HEK293 (cell line): ENCODE measurements around the gene NCAN.

ENCODE experiments used
- GFI1B ChIP-seq: fragments of 450-650 bp; formaldehyde crosslinking; IDR thresholded peaks from 2 replicates; pipeline ENCODE4 v1.5.1; 2016; ENCODE audit warnings: missing biosample characterization, missing genetic modification characterization
- IKZF3 ChIP-seq: fragments of 450-650 bp; IDR thresholded peaks from 2 replicates; pipeline ENCODE4 v1.5.0; 2018; ENCODE audit warnings: missing biosample characterization, mild to moderate bottlenecking, missing genetic modification characterization, moderate library complexity
- KLF7 ChIP-seq: fragments of 450-650 bp; formaldehyde crosslinking; IDR thresholded peaks from 2 replicates; pipeline ENCODE4 v1.5.1; 2016; ENCODE audit warnings: missing biosample characterization, missing genetic modification characterization, borderline replicate concordance
- OVOL3 ChIP-seq: fragments of 450-650 bp; formaldehyde crosslinking; IDR thresholded peaks from 2 replicates; pipeline ENCODE4 v1.5.1; 2016; ENCODE audit warnings: missing biosample characterization, missing genetic modification characterization
- PRDM1 ChIP-seq: fragments of 450-650 bp; formaldehyde crosslinking; IDR thresholded peaks from 2 replicates; pipeline ENCODE4; 2016; ENCODE audit warnings: missing biosample characterization, missing genetic modification characterization
- SCRT1 ChIP-seq: fragments of 450-650 bp; formaldehyde crosslinking; IDR thresholded peaks from 2 replicates; pipeline ENCODE4 v1.5.1; 2016; ENCODE audit warnings: missing biosample characterization, missing genetic modification characterization, borderline replicate concordance
- YY2 ChIP-seq: fragments of 450-650 bp; formaldehyde crosslinking; IDR thresholded peaks from 2 replicates; pipeline ENCODE4 v1.5.1; 2016; ENCODE audit warnings: missing biosample characterization, missing genetic modification characterization
- ZBTB8A ChIP-seq: fragments of 450-650 bp; formaldehyde crosslinking; IDR thresholded peaks from 2 replicates; pipeline ENCODE4 v1.5.1; 2016; ENCODE audit warnings: missing biosample characterization, missing genetic modification characterization
- ZFP3 ChIP-seq: fragments of 450-650 bp; formaldehyde crosslinking; IDR thresholded peaks from 2 replicates; pipeline ENCODE4 v1.5.1; 2016; ENCODE audit warnings: low read depth, missing biosample characterization, missing genetic modification characterization
- ZNF133 ChIP-seq: fragments of 450-650 bp; formaldehyde crosslinking; IDR thresholded peaks from 2 replicates; pipeline ENCODE4 v1.5.1; 2016; ENCODE audit warnings: missing biosample characterization, missing genetic modification characterization
- ZNF140 ChIP-seq: fragments of 450-650 bp; formaldehyde crosslinking; IDR thresholded peaks from 2 replicates; pipeline ENCODE4 v1.5.1; 2016; ENCODE audit warnings: missing biosample characterization, missing genetic modification characterization
- ZNF174 ChIP-seq: fragments of 450-650 bp; formaldehyde crosslinking; IDR thresholded peaks from 2 replicates; pipeline ENCODE4 v1.5.0; 2017; ENCODE audit warnings: missing biosample characterization, mild to moderate bottlenecking, missing genetic modification characterization
- ZNF175 ChIP-seq: fragments of 450-650 bp; formaldehyde crosslinking; IDR thresholded peaks from 2 replicates; pipeline ENCODE4 v1.5.1; 2016; ENCODE audit warnings: missing biosample characterization, missing genetic modification characterization
- ZNF202 ChIP-seq: fragments of 450-650 bp; formaldehyde crosslinking; IDR thresholded peaks from 2 replicates; pipeline ENCODE4 v1.5.1; 2016; ENCODE audit warnings: missing biosample characterization, missing genetic modification characterization, borderline replicate concordance
- ZNF341 ChIP-seq: fragments of 450-650 bp; formaldehyde crosslinking; IDR thresholded peaks from 2 replicates; pipeline ENCODE4; 2016; ENCODE audit warnings: low read depth, missing biosample characterization, missing genetic modification characterization
- ZNF621 ChIP-seq: fragments of 450-650 bp; formaldehyde crosslinking; IDR thresholded peaks from 2 replicates; pipeline ENCODE4 v1.5.1; 2017; ENCODE audit warnings: missing biosample characterization, missing genetic modification characterization
- ZNF626 ChIP-seq: fragments of 450-650 bp; sonication (Bioruptor Pico); formaldehyde crosslinking; IDR thresholded peaks from 2 replicates; pipeline ENCODE4 v1.5.1; 2018; ENCODE audit warnings: missing biosample characterization, missing genetic modification characterization, inconsistent platforms
- ZNF629 ChIP-seq: fragments of 450-650 bp; formaldehyde crosslinking; IDR thresholded peaks from 2 replicates; pipeline ENCODE4 v1.5.1; 2017; ENCODE audit warnings: missing biosample characterization, missing genetic modification characterization
- ZSCAN30 ChIP-seq: fragments of 450-650 bp; IDR thresholded peaks from 2 replicates; pipeline ENCODE4 v1.5.1; 2018; ENCODE audit warnings: missing biosample characterization, mild to moderate bottlenecking, missing genetic modification characterization, moderate library complexity
- TF ChIP-seq, protein P1 (sequence below): fragments of 450-650 bp; formaldehyde crosslinking; IDR thresholded peaks from 2 replicates; pipeline ENCODE4 v1.5.0; 2017; ENCODE audit warnings: missing biosample characterization, missing genetic modification characterization, borderline replicate concordance
- TF ChIP-seq, protein P2 (sequence below): fragments of 450-650 bp; formaldehyde crosslinking; IDR thresholded peaks from 2 replicates; pipeline ENCODE4 v1.5.1; 2016; ENCODE audit warnings: missing biosample characterization, missing genetic modification characterization
- TF ChIP-seq, protein P3 (sequence below): fragments of 450-650 bp; formaldehyde crosslinking; IDR thresholded peaks from 2 replicates; pipeline ENCODE4 v1.5.1; 2016; ENCODE audit warnings: missing biosample characterization, missing genetic modification characterization
- TF ChIP-seq, protein P4 (sequence below): fragments of 450-650 bp; IDR thresholded peaks from 2 replicates; pipeline ENCODE4 v1.5.1; 2018; ENCODE audit warnings: missing biosample characterization, missing genetic modification characterization
- TF ChIP-seq, protein P5 (sequence below): fragments of 450-650 bp; formaldehyde crosslinking; IDR thresholded peaks from 2 replicates; pipeline ENCODE4 v1.5.1; 2016; ENCODE audit warnings: missing biosample characterization, missing genetic modification characterization
- TF ChIP-seq, protein P6 (sequence below): fragments of 450-650 bp; formaldehyde crosslinking; IDR thresholded peaks from 2 replicates; pipeline ENCODE4 v1.5.1; 2017; ENCODE audit warnings: missing biosample characterization, missing genetic modification characterization

The NCAN gene

DNA sequence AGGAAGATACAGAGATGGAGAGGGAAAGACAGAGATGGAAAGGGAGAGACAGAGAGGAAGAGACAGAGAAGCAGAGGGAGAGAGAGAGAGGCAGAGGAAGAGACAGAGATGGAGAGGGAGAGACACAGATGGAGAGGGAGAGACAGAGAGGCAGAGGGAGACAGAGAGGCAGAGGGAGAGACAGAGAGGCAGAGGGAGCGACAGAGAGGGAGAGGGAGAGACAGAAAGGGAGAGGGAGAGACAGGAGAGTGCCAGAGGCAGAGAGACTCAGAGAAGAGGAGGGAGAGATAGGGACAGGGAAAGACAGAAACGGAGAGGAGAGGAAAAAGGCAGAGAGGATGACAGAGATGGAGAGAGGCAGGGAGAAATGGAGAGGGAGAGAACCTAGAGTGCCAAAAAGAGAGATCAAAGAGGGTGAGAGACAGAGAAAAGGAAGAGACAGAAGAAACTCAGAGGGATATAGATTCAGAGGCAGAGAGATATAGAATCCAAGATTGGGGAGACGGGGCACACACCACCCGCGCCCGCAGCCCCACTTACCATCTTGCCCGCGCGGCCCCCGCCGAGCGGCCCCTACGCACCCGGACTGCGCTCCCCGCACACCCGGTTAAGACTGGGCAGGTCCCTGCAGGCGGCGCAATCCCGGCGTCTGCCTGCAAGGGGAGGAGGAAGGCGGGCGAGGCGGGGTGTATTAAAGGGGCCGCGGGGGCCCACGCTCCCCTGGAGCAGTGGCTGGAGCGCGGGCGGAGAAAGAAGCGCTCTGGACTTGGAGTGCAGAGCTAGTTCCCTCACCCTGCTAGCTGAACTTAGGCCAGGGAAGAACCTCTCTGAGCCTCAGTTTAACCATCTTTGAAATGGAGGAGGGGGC lies 50.7 kb downstream of the NCAN start (continued):
- TF ChIP-seq, protein P1, sequence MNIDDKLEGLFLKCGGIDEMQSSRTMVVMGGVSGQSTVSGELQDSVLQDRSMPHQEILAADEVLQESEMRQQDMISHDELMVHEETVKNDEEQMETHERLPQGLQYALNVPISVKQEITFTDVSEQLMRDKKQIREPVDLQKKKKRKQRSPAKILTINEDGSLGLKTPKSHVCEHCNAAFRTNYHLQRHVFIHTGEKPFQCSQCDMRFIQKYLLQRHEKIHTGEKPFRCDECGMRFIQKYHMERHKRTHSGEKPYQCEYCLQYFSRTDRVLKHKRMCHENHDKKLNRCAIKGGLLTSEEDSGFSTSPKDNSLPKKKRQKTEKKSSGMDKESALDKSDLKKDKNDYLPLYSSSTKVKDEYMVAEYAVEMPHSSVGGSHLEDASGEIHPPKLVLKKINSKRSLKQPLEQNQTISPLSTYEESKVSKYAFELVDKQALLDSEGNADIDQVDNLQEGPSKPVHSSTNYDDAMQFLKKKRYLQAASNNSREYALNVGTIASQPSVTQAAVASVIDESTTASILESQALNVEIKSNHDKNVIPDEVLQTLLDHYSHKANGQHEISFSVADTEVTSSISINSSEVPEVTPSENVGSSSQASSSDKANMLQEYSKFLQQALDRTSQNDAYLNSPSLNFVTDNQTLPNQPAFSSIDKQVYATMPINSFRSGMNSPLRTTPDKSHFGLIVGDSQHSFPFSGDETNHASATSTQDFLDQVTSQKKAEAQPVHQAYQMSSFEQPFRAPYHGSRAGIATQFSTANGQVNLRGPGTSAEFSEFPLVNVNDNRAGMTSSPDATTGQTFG, result 0 out of 2 replicates have a peak, but pooled peaks have one; percentile 8
- TF ChIP-seq ZNF140 (tag by site-specific recombination), result no peak
- no peak for TF ChIP-seq YY2 (tag by site-specific recombination)
- no peak for TF ChIP-seq ZNF175 (tag by site-specific recombination)
- TF ChIP-seq, protein P2, sequence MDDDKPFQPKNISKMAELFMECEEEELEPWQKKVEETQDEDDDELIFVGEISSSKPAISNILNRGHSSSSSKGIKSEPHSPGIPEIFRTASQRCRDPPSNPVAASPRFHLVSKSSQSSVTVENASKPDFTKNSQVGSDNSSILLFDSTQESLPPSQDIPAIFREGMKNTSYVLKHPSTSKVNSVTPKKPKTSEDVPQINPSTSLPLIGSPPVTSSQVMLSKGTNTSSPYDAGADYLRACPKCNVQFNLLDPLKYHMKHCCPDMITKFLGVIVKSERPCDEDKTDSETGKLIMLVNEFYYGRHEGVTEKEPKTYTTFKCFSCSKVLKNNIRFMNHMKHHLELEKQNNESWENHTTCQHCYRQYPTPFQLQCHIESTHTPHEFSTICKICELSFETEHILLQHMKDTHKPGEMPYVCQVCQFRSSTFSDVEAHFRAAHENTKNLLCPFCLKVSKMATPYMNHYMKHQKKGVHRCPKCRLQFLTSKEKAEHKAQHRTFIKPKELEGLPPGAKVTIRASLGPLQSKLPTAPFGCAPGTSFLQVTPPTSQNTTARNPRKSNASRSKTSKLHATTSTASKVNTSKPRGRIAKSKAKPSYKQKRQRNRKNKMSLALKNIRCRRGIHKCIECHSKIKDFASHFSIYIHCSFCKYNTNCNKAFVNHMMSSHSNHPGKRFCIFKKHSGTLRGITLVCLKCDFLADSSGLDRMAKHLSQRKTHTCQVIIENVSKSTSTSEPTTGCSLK (tag by site-specific recombination), result no peak
- TF ChIP-seq, protein P3, sequence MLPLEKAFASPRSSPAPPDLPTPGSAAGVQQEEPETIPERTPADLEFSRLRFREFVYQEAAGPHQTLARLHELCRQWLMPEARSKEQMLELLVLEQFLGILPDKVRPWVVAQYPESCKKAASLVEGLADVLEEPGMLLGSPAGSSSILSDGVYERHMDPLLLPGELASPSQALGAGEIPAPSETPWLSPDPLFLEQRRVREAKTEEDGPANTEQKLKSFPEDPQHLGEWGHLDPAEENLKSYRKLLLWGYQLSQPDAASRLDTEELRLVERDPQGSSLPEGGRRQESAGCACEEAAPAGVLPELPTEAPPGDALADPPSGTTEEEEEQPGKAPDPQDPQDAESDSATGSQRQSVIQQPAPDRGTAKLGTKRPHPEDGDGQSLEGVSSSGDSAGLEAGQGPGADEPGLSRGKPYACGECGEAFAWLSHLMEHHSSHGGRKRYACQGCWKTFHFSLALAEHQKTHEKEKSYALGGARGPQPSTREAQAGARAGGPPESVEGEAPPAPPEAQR (tag by site-specific recombination), result no peak
- TF ChIP-seq SCRT1 (tag by site-specific recombination), result no peak
- TF ChIP-seq ZBTB8A (tag by site-specific recombination), result no peak
- TF ChIP-seq, protein P4, sequence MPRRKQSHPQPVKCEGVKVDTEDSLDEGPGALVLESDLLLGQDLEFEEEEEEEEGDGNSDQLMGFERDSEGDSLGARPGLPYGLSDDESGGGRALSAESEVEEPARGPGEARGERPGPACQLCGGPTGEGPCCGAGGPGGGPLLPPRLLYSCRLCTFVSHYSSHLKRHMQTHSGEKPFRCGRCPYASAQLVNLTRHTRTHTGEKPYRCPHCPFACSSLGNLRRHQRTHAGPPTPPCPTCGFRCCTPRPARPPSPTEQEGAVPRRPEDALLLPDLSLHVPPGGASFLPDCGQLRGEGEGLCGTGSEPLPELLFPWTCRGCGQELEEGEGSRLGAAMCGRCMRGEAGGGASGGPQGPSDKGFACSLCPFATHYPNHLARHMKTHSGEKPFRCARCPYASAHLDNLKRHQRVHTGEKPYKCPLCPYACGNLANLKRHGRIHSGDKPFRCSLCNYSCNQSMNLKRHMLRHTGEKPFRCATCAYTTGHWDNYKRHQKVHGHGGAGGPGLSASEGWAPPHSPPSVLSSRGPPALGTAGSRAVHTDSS (tag by site-specific recombination), result no peak
- TF ChIP-seq, protein P5, sequence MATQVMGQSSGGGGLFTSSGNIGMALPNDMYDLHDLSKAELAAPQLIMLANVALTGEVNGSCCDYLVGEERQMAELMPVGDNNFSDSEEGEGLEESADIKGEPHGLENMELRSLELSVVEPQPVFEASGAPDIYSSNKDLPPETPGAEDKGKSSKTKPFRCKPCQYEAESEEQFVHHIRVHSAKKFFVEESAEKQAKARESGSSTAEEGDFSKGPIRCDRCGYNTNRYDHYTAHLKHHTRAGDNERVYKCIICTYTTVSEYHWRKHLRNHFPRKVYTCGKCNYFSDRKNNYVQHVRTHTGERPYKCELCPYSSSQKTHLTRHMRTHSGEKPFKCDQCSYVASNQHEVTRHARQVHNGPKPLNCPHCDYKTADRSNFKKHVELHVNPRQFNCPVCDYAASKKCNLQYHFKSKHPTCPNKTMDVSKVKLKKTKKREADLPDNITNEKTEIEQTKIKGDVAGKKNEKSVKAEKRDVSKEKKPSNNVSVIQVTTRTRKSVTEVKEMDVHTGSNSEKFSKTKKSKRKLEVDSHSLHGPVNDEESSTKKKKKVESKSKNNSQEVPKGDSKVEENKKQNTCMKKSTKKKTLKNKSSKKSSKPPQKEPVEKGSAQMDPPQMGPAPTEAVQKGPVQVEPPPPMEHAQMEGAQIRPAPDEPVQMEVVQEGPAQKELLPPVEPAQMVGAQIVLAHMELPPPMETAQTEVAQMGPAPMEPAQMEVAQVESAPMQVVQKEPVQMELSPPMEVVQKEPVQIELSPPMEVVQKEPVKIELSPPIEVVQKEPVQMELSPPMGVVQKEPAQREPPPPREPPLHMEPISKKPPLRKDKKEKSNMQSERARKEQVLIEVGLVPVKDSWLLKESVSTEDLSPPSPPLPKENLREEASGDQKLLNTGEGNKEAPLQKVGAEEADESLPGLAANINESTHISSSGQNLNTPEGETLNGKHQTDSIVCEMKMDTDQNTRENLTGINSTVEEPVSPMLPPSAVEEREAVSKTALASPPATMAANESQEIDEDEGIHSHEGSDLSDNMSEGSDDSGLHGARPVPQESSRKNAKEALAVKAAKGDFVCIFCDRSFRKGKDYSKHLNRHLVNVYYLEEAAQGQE, result no peak
- no peak for TF ChIP-seq KLF7
- TF ChIP-seq, protein P6, sequence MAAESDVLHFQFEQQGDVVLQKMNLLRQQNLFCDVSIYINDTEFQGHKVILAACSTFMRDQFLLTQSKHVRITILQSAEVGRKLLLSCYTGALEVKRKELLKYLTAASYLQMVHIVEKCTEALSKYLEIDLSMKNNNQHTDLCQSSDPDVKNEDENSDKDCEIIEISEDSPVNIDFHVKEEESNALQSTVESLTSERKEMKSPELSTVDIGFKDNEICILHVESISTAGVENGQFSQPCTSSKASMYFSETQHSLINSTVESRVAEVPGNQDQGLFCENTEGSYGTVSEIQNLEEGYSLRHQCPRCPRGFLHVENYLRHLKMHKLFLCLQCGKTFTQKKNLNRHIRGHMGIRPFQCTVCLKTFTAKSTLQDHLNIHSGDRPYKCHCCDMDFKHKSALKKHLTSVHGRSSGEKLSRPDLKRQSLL (tag by site-specific recombination), result no peak
- TF ChIP-seq OVOL3 (tag by site-specific recombination), result no peak
- no peak for TF ChIP-seq ZFP3
- 0 out of 2 replicates have a peak, but pooled peaks have one; percentile 16 for TF ChIP-seq ZNF621 (tag by site-specific recombination)
- no peak for TF ChIP-seq IKZF3 (tag by site-specific recombination)
- TF ChIP-seq ZNF174, result no peak
- no peak for TF ChIP-seq ZNF626 (tag by site-specific recombination)
- TF ChIP-seq ZNF341 (tag by site-specific recombination), result no peak
- no peak for TF ChIP-seq ZNF133
- TF ChIP-seq ZSCAN30, result no peak
- no peak for TF ChIP-seq GFI1B (tag by site-specific recombination)
- no peak for TF ChIP-seq ZNF629
- peak; percentile 86; the same call in 1 of the 2 replicates for TF ChIP-seq ZNF202 (tag by site-specific recombination)
- peak; percentile 95 for TF ChIP-seq PRDM1 (tag by site-specific recombination)
- TF ChIP-seq, all 188 proteins: peak for 6
